ENCODE measurements around the gene CTAG1B.
"Not testable (repeated sequence)": the region's sequence is repeated elsewhere in the genome, so short reads cannot be mapped to it uniquely, and the experiment has no call there.

Gene CTAG1B

DNA sequence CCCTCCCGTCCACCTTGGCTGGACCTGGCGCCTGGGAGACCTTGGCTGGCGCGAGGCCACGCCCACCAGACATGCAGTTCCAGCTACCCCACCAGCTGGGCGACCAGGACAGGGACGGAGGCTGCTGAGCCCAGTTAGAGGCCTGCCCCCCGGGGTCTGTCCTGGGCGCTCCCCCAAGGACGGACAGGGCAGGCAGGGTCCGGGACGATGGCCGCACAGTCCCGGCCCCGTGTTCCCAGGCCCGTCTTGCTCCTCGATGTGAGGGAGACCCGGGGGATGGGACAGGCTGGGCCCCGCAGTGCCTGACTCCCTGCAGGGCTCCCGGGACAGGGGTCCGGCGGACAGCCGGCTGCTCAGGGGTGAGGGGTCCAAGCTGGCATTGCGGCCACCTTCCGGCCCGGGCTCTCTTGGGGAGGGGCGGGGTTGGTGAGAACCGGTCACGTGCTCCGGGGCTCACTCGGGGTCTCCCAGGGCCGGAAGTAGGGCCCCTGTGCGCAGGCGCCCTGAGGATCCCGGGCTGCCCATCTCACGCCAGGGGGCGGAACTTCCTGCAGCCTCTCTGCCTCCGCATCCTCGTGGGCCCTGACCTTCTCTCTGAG is 34.4 kb downstream of the CTAG1B start, which contains the start of gene CTAG1A:
Gene CTAG1A (plus strand): TSS at position 549 of the 599 bp plus-strand sequence. CDS start 74 bp downstream, outside the sequence.
- not testable (repeated sequence) for DNase-seq (ENCODE audit: low read depth in 2 of 2)

DNA sequence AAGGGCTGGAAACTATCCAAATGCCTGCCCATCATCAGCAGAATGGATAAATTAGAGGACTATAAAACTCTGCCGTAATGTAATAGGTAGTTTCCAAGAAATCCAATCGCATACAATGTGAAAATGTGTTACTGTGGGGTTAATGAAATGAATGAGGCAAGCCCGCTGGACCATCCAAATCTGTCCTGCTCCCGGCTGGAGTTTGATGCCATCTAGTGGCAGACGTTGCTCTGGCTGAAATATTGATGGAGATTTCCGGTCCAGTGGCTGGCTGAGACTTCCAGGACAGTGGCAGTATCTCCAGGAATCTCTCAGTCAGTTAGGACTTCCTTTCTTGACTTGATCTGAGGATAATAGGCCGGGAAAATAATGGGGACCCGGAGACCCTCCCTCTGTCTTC is 36.1 kb downstream of the CTAG1B start:
- DNase-seq (ENCODE audit: low read depth in 2 of 2): not testable (repeated sequence)

DNA sequence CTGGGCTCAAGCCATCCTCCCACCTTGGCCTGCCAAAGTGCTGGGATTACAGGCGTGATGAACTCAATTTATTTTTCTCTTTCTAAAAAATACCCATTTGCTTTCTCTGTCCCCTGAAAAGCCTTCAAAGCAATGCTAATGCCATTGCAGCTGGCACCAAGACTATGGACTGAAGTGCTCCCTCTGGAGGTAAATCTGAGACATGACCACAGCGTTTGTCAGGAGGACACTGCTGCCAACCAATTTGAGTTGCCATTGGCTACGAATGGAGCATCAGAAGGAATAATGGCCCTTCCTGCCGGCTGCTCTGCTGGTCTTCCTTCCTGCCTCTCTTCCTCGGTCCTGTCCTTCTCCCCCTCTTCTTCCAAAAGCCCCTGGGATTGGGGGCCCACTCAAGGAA is 44.0 kb downstream of the CTAG1B start:
- DNase-seq (ENCODE audit: low read depth in 2 of 2): not testable (repeated sequence)

DNA sequence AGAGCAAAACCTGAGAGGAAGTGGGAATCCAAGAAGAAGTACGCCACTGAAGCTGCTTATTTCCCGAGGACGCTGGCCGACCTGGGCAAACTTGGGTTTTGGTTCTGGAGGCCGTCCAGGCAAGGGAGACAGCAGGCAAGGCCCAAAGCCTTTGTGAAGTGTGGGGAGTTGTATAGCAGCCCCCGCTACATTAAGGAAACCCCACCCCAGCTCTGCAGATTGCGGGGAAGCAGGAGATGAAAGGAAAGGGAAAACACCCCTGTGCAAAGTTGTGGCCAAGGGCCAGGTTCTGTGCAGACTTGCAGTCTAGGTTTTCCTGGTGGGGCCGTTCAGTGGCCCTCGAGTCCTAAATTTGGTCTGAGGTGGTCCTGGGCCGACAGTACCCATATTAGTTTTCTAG is 46.0 kb downstream of the CTAG1B start:
- not testable (repeated sequence) for DNase-seq (ENCODE audit: low read depth in 2 of 2)

DNA sequence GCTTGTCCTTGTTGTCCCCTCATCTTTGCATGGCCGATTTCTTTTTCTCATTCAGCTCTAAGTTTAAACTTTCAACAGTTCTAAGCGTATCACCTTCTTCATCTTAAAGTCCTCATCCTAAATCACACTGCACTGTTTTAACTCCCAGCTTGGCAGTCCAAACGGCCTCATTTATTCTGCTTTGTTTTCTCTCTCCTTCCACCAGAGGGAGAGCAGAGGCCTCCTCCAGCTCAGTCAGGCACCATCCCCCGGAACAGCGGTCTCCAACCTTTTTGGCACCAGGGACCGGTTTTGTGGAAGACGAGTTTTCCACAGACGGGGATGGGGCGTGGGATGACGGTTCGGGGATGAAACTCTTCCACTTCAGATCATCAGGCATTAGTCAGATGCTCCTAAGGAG is 48.7 kb downstream of the CTAG1B start:
- DNase-seq (ENCODE audit: low read depth in 2 of 2): not testable (repeated sequence)
